ENCODE data around the gene C16orf90.

Gene C16orf90

GRCh38 chr16:3444032-3444388 is 51.3 kb downstream of the C16orf90 start:
- peak; percentile 63 for DNase-seq (ENCODE audit: low read depth)

More at GRCh38 chr16:3444032-3444388, 51.3 kb downstream of the C16orf90 start:
- no peak for TF ChIP-seq CTCF (IDR thresholded peaks at IDR 0.05; ENCODE audit: control insufficient read depth, extremely low read depth, insufficient read depth)
- H3K4me3 ChIP-seq (ENCODE audit: low read depth, low read length): peak overlapping the region; percentile 87
